CD14-positive monocyte (primary cell): ENCODE data around the gene BMERB1. TPM values are rescaled to one million over a fixed set of nuclear protein-coding genes. Genes with fewer than 3 reads are reported as not detected.
A peak's percentile ranks its signal among the peaks of the same experiment; 100 is the strongest.

Experiments used
- DNase-seq, 3 donors: peaks; one replicate each; pipeline ENCODE4 v3.0.0-alpha.2; 2011 to 2022
- H2AFZ ChIP-seq: 2 replicates; pipeline ENCODE4 v1.6.0; 2012; ENCODE audit warnings: mild to moderate bottlenecking, low read depth, low read length, inconsistent platforms; ENCODE audit not compliant: insufficient read depth, poor library complexity, severe bottlenecking
- H3K27ac ChIP-seq, 2 donors: 1 replicate in 1 of 2; 2 replicates in 1 of 2; pipeline ENCODE4 v1.5.1; 2012 to 2013; ENCODE audit warnings: low read length in 2 of 2, control low read depth in 1 of 2, inconsistent platforms in 1 of 2, low read depth in 1 of 2, mild to moderate bottlenecking in 1 of 2
- H3K27me3 ChIP-seq, 2 donors: one replicate each; pipeline versions ENCODE4 v1.6.0 to v1.6.1; 2011 to 2013; ENCODE audit warnings: low read length in 2 of 2; ENCODE audit not compliant: control insufficient read depth in 2 of 2, insufficient read depth in 2 of 2
- H3K36me3 ChIP-seq, 2 donors: replicated peaks in 1 of 2; 1 replicate in 1 of 2; 2 replicates in 1 of 2; pipeline versions ENCODE4 v1.5.1 to v1.6.1; 2012 to 2013; ENCODE audit warnings: low read length in 2 of 2, control low read depth in 1 of 2, inconsistent platforms in 1 of 2, mild to moderate bottlenecking in 1 of 2; ENCODE audit not compliant: insufficient read depth in 2 of 2, control insufficient read depth in 1 of 2
- H3K4me1 ChIP-seq, 2 donors: 1 replicate in 1 of 2; 2 replicates in 1 of 2; pipeline versions ENCODE4 v1.5.1 to v1.6.1; 2012 to 2013; ENCODE audit warnings: low read length in 2 of 2, control low read depth in 1 of 2, inconsistent platforms in 1 of 2, mild to moderate bottlenecking in 1 of 2, moderate library complexity in 1 of 2; ENCODE audit not compliant: insufficient read depth in 2 of 2, control insufficient read depth in 1 of 2
- H3K4me2 ChIP-seq: replicated peaks from 2 replicates; pipeline ENCODE3; 2012; ENCODE audit warnings: low read length, moderate library complexity, mild to moderate bottlenecking; ENCODE audit not compliant: poor library complexity, severe bottlenecking; ENCODE audit errors: extremely low read depth
- H3K4me3 ChIP-seq, 3 experiments: fragments of 200-600 bp in 1 of 3; sonication (generic) in 1 of 3; replicated peaks in 1 of 3; 1 replicate in 2 of 3; 2 replicates in 1 of 3; pipeline ENCODE4 v1.5.1; 2011 to 2013; ENCODE audit warnings: low read length in 3 of 3, mild to moderate bottlenecking in 3 of 3, control low read depth in 2 of 3, low read depth in 2 of 3, inconsistent platforms in 1 of 3, moderate library complexity in 1 of 3
- H3K79me2 ChIP-seq: 2 replicates; pipeline ENCODE4 v1.6.0; 2012; ENCODE audit warnings: mild to moderate bottlenecking, control low read depth, inconsistent platforms, low read length, moderate library complexity; ENCODE audit not compliant: insufficient read depth
- H3K9ac ChIP-seq: 2 replicates; pipeline ENCODE4 v1.6.0; 2017; ENCODE audit warnings: low read length, mild to moderate bottlenecking; ENCODE audit not compliant: insufficient read depth, poor library complexity, severe bottlenecking
- H3K9me3 ChIP-seq, 2 donors: replicated peaks in 1 of 2; 1 replicate in 1 of 2; 2 replicates in 1 of 2; pipeline versions ENCODE4 v1.5.1 to v1.6.1; 2012 to 2013; ENCODE audit warnings: low read length in 2 of 2, control low read depth in 1 of 2; ENCODE audit not compliant: control insufficient read depth in 1 of 2, insufficient read depth in 1 of 2
- H4K20me1 ChIP-seq: 2 replicates; pipeline ENCODE4 v1.6.0; 2012; ENCODE audit warnings: mild to moderate bottlenecking, low read length, control low read depth, moderate library complexity; ENCODE audit not compliant: insufficient read depth
- H3K27ac Mint-ChIP-seq, 7 donors: one replicate each; pipeline ENCODE4 v1.8.0; 2020; ENCODE audit warnings: mild to moderate bottlenecking in 7 of 7, mixed read lengths in 7 of 7, moderate library complexity in 6 of 7, inconsistent platforms in 2 of 7
- H3K27me3 Mint-ChIP-seq, 3 donors: one replicate each; pipeline ENCODE4 v1.8.0; 2021 to 2022; ENCODE audit warnings: low read depth in 3 of 3, mild to moderate bottlenecking in 3 of 3, mixed read lengths in 3 of 3, moderate library complexity in 3 of 3, inconsistent platforms in 1 of 3
- H3K36me3 Mint-ChIP-seq, 2 donors: one replicate each; pipeline ENCODE4 v1.8.0; 2020; ENCODE audit warnings: mixed read lengths in 2 of 2, inconsistent platforms in 1 of 2, mild to moderate bottlenecking in 1 of 2
- H3K4me1 Mint-ChIP-seq: one replicate; pipeline ENCODE4 v1.8.0; 2020; ENCODE audit warnings: mild to moderate bottlenecking, mixed read lengths
- H3K4me3 Mint-ChIP-seq, 2 donors: one replicate each; pipeline ENCODE4 v1.8.0; 2020; ENCODE audit warnings: mild to moderate bottlenecking in 2 of 2, mixed read lengths in 2 of 2, moderate library complexity in 1 of 2
- H3K9me3 Mint-ChIP-seq, 7 donors: one replicate each; pipeline ENCODE4 v1.8.0; 2020 to 2022; ENCODE audit warnings: mixed read lengths in 7 of 7, mild to moderate bottlenecking in 6 of 7, moderate library complexity in 6 of 7, inconsistent platforms in 2 of 7
- WGBS: methylation state at CpG from one replicate; pipeline ENCODE4 v1.1.5; 2013; ENCODE audit warnings: missing lambda C conversion rate; ENCODE audit not compliant: insufficient coverage; 5-methylcytosine and 5-hydroxymethylcytosine counted together
- intact Hi-C, 2 donors: fragments of 100-400 bp; cut with micrococcal nuclease; formaldehyde crosslinking; loops; one replicate each; pipeline versions ENCODE4 v1.15.0 to v1.15.1; 2023
- polyA plus RNA-seq, 3 donors: library from polyadenylated mRNA; depleted of rRNA in 1 of 3; unstranded in 2 of 3; stranded (reverse) in 1 of 3; fragments of 300-500 nt in 2 of 3; fragments of >200 nt in 1 of 3; fragmentation: Illumina TruSeq in 2 of 3; gene quantifications; 1 replicate in 2 of 3; 2 replicates in 1 of 3; pipeline ENCODE4 v1.2.3, GENCODE V29; 2012 to 2021
- TF ChIP-seq, protein P1 (sequence below): fragments of 200-600 bp; IDR thresholded peaks from one replicate; pipeline ENCODE4 v1.8.0; 2022; ENCODE audit warnings: antibody characterized with exemption, mild to moderate bottlenecking

Gene BMERB1
- polyA plus RNA-seq, 3 donors, result 0.11 to 0.28 (median 0.11) TPM

DNA sequence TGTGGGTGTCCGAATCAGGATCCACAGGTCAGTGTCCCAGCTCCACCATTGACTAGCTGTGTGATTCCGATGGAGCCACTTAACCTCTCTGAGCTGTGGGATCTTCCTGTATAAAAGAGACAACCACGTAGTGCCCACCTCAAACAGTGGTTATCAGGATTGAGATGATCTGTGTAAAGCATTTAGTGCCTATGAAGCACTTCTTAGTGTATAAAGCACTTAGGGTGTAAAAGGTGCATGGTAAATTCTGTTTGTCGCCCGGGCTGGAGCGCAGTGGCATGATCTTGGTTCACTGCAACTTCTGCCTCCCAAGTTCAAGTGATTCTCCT is 113.3 kb downstream of the BMERB1 start:
- 93% methylated on average over 5 of the region's 6 CpGs for WGBS

GRCh38 chr16:15548482-15548891 is 114.1 kb downstream of the BMERB1 start:
- H3K4me3 ChIP-seq, result no peak overlapping the region
- H3K27ac Mint-ChIP-seq, result peak overlapping the region in 1 of 7 donors; percentile 28

More for the DNA sequence above, 113.3 kb downstream of the BMERB1 start:
- Histone ChIP-seq H4K20me1 (no peaks in the 10 kb centered on the region), H3K9me3 (peaks cover 6 to 8% of the 10 kb centered on the region in 2 donors), H3K9ac (no peak overlapping the region), H3K4me2 (no peak overlapping the region), H3K36me3 (no peaks in the 10 kb centered on the region), H3K4me1 (peaks cover 7 to 12% of the 10 kb centered on the region in 2 donors), H3K27me3 (no peaks in the 10 kb centered on the region), H3K79me2 (no peaks in the 10 kb centered on the region), H3K4me3 (no peak overlapping the region), H3K27ac (no peak overlapping the region), H2AFZ (no peak overlapping the region)
- Mint-ChIP-seq H3K27ac (no peak overlapping the region), H3K36me3 (no peaks in the 10 kb centered on the region), H3K4me1 (peaks cover 24% of the 10 kb centered on the region), H3K4me3 (no peak overlapping the region), H3K27me3 (peaks cover 5 to 10% (median 5%) of the 10 kb centered on the region in 3 donors), H3K9me3 (peaks cover 4 to 10% (median 7%) of the 10 kb centered on the region in 7 donors)
- intact Hi-C loops, result no loop called here
- TF ChIP-seq, protein P1, sequence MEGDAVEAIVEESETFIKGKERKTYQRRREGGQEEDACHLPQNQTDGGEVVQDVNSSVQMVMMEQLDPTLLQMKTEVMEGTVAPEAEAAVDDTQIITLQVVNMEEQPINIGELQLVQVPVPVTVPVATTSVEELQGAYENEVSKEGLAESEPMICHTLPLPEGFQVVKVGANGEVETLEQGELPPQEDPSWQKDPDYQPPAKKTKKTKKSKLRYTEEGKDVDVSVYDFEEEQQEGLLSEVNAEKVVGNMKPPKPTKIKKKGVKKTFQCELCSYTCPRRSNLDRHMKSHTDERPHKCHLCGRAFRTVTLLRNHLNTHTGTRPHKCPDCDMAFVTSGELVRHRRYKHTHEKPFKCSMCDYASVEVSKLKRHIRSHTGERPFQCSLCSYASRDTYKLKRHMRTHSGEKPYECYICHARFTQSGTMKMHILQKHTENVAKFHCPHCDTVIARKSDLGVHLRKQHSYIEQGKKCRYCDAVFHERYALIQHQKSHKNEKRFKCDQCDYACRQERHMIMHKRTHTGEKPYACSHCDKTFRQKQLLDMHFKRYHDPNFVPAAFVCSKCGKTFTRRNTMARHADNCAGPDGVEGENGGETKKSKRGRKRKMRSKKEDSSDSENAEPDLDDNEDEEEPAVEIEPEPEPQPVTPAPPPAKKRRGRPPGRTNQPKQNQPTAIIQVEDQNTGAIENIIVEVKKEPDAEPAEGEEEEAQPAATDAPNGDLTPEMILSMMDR, result no peak
- no peak for DNase-seq

More at GRCh38 chr16:15548482-15548891, 114.1 kb downstream of the BMERB1 start:
- Mint-ChIP-seq H3K4me1 (peaks cover 25% of the 10 kb centered on the region), H3K36me3 (no peaks in the 10 kb centered on the region), H3K9me3 (peaks cover 0 to 3% (median 2%) of the 10 kb centered on the region in 7 donors), H3K4me3 (no peak overlapping the region), H3K27me3 (peaks cover 4 to 10% (median 5%) of the 10 kb centered on the region in 3 donors)
- Histone ChIP-seq H3K79me2 (no peaks in the 10 kb centered on the region), H3K36me3 (no peaks in the 10 kb centered on the region), H4K20me1 (no peaks in the 10 kb centered on the region), H2AFZ (peak overlapping the region; percentile 28), H3K4me2 (no peak overlapping the region), H3K4me1 (peaks cover 7 to 12% of the 10 kb centered on the region in 2 donors), H3K9me3 (peaks cover 0 to under 1% of the 10 kb centered on the region in 2 donors), H3K27me3 (no peaks in the 10 kb centered on the region), H3K9ac (no peak overlapping the region), H3K27ac (no peak overlapping the region)
- intact Hi-C loops, result no loop called here
- TF ChIP-seq, protein P1, result no peak
- DNase-seq, result no peak
- 88% methylated on average over 1 of the region's 3 CpGs for WGBS
